HG03025 (cell line): ENCODE data around the gene FGF10.

Experiments
- ATAC-seq: cut with Tn5 transposase; IDR thresholded peaks from one replicate; pipeline ENCODE4 v1.9.1; 2021; ENCODE audit warnings: mild to moderate bottlenecking, moderate library complexity; ENCODE audit not compliant: unreplicated experiment, low FRiP score

FGF10 gene

DNA sequence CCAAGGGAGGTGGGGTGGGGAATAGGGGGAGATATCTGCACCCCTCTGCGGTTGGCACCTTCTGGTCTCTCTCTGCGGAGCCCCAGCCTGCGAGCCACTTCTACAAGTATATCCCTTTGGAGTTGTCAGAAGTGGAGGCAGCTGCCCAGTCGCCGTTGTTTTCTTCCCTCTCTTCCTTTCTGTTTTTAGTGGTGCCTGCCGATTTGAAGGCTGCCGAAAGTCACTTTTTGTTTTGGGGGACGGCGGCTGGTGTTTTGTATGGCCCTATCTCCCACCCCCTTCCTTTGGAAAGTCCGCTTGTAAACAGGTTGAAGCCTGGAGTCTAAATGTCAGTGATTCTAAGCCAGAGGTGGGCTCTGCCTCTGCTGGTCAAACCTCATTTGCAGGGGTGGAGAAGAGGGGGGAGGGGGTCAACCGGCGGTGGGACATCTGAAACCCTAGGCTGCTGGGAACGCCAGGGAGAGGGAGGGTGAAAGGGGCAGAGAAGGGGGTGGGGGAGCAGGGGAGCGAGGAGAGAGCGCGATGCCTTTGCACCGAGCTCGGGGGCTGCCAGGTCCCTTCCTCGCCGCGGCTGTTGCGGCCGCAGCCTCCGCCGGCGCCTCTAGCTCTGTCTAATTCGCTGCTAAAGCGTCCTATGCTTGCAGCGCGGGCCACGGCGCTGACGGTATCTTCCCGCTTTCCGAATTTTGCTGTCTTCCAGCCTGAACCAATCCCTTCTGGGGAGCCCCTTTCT, at the start of gene FGF10:
TSS of gene FGF10 (minus strand) at position 331 of the 733 bp plus-strand sequence. CDS start 738 bp downstream, outside the sequence.
- no peak for ATAC-seq

DNA sequence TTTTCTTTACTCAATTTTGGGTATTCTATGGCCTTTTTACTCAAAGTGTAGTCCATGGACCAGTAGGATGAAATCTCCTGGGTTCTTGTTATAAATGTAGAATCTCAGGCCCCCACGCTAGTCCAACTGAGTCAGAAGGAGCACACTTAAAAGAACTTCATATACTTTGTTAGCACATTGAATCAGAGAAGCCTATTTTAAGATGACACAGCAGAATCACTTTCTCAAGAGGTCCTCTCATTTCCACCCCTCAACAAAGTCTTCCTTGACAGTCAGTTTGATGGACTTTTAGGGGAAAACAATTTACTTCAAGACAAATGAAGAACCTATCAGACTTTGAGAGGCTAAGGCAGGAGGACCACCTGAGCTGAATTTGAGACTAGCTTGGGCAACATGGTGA, 37.7 kb upstream of the FGF10 start:
- no peak for ATAC-seq

DNA sequence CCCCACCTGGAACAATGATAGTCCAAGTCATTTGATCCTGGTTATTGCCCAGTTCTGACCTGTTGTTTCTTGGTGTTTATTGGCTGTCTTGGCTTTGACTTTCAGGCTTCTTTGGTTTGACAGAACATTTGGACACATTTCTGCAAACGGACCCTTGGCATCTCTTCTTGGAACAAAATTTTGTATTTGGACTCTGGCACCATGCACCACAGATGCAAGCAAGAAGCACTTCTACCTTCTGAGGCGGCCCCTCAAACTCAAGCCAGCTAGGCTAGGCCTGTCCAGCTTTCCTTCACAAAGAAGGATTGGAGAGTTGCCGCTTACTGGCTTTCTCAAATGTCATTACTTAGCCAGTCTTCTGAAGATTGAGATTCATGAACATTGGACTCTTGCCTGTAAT, 23.1 kb upstream of the FGF10 start:
- no peak for ATAC-seq

DNA sequence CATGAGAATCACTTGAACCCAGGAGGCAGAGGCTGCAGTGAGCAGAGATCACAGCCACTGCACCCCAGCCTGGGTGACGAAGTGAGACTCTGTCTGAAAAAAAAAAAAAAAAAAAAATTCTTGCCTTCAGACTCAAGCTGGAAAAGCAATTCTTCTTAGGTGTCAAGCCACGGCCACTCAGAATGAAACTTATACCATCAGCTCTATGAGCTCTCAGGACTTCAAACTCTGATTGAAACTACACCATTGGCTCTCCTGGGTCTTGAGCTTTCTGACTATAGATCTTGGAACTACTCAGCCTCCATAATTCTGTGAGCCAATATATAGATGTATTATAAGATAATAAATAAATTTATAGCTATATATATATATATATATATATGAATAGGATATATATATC, 12.9 kb upstream of the FGF10 start:
- no peak for ATAC-seq

DNA sequence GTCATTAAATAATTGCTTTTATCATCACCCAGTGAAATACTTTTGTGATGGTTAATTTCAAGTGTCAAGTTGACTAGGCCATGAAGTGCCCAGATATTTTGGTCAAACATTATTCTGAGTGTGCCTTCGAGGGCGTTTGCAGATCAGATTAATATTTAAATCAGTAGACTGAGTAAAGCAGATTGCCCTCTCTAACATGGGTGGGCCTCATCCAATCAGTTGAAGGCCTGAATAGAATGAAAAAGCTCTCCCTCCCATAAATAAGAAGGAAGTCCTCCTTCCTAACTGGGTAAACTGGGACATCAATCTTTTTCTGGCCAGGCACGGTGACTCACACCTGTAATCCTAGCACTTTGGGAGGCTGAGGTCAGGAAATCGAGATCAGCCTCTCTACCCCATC, 12.4 kb upstream of the FGF10 start:
- no peak for ATAC-seq

DNA sequence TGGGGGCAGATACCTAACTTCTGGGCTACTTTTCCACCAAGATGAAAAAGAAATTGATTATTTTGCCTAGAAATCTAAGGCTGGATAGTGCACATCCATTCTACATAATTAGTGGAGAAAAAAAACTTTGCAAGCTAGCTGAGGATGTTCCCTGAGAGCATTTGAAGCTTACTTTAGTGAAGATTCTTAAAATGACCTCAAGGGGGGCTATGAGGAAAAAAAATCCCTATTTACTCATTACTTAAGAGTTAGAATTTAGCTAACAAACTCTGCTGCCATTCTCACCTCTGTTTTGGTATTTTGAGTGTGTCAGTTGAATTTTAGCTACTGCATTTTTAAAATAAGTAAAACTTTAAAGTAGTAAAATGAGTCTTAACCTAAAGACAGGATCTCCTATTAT, 9.2 kb upstream of the FGF10 start:
- no peak for ATAC-seq

DNA sequence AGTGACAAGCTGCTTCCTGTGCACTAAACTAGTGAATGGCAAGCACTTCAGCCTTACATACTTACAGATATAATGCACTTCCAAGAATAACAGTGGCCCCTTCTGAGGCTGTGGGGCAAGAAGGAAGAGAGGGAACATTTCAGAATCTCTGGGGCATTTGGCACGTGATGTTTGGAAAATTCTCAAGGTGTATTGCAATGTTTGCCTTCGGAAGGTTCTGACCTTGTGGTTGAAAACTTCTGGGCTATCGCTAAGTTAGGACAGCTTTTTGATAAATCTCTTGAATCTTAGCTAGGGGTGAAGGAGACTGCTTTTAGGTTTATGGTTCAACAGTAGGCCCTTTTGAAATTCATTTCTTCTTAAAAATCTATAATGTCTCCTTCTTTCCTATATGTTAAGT, 7.1 kb upstream of the FGF10 start:
- ATAC-seq: no peak

DNA sequence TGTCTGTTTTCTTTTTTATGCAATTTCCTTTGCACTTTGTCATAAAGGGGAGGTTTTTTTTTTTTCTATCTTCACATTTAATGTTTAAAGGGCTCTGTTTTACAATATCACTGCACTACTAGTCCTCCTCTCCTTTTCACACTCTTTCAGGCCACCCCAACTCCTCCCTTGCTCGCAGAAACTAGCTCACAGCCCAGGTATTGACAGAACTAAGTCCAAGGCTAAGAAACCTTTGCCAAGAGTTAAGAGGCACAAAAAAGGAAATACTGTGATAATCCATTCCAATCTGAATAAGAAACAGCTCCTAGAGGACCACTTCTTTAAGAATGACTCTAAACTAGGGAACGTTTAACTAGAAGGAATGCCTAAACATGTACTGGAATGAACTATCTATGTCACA, 1.1 kb upstream of the FGF10 start:
- no peak for ATAC-seq

DNA sequence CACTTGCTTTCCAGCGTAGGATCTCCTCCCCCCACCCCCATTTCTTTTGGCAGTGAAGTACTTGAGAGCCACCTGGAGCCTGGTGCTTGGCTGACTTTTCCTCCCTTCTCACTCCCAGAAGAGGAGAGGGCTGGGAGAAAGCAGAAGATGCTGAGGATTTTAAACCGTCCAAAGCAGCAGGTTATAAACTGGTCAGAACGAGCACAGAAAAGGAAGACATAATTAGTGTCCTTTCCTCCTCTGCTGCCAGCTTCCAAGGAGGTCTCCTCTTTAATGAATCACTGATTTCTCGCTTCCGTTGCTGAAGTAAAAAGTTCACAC, 563 bp upstream of the FGF10 start:
- ATAC-seq: no peak

DNA sequence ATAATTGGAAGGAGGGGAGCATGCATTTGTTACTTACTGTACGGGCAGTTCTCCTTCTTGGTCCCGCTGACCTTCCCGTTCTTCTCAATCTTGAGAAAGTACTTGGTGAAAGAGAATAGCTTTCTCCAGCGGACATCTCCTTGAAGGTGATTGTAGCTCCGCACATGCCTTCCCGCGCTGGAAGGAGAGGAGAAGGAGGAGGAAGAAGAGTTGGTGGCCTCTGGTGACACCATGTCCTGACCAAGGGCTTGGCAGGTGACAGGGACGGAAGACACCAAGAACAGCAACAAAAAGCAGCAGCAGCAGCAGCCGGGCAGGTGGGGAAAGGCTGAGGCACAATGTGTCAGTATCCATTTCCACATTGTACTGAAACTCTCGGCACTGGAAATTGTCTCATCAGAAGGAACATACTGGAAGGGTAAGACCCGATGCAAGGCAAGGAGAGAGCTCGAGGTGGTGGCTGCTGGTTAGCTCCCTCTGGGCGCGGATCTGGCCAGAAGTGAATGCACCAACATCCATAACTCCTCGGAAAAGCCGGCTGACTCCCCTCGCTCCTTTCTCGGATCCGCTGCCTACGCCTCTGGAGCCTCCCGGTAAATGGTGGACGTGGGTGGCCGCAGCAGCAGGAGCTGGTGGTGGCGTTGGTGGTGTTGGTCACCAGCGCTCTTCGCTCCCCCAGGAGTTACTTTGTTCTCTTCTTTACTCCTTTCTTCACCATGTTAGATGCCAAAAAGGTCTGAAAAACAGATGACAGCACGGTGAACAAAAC, 715 bp downstream of the FGF10 start:
- no peak for ATAC-seq

DNA sequence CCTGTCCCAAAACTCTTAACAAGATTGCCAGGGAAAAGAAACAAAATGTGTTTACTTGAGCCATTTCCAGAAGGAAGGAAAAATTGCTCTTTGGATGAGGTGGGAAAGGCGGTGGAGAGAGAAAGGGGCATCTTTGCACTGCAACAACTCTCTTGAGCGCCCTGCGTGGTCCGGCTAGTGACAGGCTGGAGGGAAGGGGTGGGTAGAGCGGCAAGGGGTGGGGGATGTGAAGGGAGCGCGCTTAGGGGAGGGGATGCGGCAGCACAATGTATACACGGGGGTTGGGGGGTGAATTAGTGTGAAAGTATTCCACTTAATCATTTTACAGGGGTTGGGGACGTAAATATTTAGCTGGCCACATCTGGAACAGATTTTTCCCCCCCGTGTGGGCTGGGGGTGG, 1.3 kb downstream of the FGF10 start:
- ATAC-seq: no peak

DNA sequence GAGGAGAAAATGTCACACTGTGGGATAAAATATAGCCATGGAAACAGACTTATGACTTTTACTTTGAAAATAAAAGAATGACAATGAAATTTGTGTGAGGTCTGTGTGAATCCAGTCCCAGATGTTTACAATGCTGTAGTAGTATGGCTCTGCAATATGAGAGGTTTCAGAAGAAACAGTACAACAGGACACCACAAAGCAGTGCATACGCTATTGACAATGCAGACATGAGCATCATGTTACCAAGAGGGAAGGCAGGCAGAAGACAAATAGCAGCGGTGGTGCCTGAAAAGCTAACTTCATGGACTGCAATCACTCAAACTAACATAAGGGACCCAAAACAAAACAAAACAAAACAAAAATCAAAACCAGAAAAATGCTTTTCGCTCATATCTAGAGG, 1.8 kb downstream of the FGF10 start:
- ATAC-seq: no peak

DNA sequence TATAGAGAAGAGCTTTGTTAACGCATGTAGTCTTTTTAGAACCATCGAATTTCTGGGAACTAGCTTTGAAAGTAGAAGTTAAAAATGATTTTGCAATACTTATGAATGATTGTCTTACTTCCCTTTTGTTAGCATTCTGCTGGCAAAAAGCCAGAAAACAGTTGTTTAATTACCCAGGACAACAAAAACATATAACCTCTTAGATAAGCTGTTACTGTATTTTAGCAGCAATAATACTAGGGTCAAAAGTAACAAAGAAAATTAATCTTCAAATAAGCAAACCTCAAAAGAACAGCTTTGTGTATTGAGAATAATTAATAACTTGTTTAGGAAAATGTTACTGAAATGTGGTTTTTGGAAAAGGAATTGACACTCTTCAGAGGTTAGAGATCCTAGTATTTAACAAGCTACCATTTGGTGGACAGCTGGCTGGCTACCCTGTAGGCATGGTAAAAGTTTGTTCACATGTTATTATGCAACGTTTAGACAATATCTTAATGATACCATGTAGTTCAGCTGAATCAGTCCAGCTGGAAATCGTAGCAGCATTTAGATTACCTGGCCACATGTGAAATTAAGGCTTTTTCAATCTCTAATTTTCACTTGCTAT, 3.8 kb downstream of the FGF10 start:
- no peak for ATAC-seq

DNA sequence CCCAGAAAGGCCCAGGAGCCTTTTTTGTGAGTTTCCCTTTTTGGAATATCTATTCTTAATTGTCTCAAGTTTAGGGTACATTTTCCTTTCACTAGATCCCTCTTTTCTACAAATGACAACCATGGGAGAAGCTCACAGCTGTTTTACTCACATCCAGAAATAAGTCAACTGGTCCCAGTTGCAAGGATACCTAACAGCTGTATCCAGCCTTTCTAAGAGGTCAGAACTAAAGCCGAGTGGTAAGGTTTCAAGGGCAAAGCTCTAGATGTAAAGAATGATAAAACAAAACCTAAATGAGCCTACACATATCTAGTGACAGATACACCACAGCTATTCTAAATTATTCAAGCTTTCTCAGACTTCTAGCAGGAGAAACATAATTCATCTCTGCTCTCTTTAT, 4.4 kb downstream of the FGF10 start:
- ATAC-seq: no peak

DNA sequence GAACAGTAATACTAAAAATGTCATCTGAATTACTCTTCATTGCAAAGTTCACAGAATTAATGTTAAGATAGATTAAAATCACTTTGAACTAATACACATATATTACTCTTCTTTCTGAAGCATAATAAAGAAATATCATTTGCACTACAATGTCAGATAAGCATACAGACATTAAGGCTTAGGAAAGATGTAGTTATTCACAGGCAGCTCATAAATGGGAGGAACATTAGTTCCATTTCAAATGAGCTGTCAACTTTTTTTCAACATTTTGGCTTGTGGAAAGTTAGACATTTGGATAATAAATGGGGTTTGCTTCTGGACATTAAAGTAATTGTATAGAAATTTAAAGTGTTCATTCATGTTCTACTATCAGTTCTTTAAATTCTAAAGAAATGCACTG, 6.3 kb downstream of the FGF10 start:
- no peak for ATAC-seq

DNA sequence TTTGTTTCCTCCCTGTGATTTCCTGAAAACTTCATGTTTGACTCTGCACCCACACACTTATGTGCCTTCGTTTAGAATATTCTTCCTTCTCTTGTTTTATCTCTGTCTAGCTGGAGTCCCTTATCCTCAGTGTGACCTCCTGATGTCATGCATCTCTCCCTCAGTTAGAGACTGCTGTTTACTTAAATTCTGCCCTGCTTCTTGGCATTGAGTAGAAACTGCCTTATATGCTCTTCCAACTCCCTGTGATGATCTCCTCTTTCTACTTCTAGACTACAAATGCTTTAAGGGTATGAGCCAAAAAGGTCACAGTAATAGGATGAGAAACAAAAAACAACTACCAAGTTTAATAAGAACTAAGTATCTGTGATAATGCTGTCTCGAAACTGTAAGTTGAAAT, 12.2 kb downstream of the FGF10 start:
- ATAC-seq: no peak

DNA sequence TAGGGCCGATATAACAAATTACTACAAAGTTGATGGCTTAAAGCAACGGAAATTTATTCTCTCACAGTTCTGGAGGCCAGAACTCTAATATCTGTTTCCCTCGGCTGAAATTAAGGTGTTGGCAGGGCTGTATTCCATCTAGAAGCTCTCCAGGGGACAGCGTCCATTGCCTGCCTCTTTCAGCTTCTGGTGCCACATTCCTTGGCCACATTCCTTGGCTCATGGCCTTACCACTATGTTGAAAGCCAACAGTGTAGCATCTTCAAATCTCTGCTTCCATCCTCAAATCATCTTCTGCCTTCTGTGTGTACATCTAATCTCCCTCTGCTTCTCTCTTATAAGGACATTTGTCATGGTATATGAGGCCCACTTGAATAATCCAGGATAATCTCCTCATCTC, 17.2 kb downstream of the FGF10 start:
- no peak for ATAC-seq

DNA sequence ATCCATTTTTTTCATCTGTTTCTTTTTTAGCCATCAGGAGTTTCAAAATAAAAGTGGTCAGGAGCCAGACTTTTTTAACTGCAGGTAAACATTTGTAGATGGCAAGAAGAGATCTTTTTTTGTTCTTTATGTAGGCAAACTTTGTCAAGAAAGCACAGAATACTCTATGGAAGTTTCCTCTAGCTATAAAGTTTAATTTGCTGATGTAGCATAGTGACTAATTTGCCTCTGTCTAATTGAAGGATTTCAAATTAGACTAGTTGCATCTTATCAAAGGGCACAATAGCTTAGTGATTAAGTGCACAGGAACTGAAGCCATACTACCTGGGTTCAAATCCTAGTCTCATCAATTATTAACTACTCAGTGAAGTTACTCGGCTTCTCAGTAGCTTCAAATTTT, 22.0 kb downstream of the FGF10 start:
- ATAC-seq: no peak

DNA sequence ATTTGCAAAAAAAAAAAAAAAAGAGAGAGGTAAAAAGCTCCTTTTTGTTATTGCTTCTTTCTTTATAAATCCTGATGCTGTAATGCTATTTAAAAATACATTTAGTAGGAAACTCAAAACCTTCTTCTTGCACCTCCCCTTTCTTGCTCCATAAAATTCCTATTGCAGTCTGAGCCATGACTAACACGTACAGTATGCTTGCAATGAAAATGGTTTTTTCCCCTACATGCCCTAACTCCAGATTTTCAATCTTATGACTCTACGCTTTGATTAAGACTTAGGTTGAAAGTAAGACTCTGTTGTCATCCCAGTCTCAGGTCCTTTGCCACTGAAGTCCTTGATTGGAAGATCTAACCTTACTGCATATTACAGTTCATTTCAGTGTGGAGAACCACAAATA, 23.9 kb downstream of the FGF10 start:
- no peak for ATAC-seq

DNA sequence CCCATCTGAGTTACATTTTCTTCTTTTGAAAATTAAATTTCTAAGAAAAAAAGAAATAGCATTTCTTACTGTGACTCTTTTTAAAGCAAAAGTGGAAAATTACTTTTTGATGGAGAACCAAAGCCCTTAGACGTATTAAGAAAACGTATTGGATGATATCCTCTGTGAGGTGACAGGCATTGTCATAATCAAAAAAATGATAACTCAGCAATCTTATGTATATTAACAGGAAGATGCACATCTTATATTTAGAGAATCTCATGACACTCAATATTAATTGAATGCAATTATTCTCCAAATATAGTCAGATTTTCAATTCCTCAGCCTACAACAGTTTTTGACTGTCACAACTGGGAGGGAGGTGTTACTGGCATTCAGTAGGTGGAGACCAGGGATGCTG, 25.1 kb downstream of the FGF10 start:
- ATAC-seq: no peak

DNA sequence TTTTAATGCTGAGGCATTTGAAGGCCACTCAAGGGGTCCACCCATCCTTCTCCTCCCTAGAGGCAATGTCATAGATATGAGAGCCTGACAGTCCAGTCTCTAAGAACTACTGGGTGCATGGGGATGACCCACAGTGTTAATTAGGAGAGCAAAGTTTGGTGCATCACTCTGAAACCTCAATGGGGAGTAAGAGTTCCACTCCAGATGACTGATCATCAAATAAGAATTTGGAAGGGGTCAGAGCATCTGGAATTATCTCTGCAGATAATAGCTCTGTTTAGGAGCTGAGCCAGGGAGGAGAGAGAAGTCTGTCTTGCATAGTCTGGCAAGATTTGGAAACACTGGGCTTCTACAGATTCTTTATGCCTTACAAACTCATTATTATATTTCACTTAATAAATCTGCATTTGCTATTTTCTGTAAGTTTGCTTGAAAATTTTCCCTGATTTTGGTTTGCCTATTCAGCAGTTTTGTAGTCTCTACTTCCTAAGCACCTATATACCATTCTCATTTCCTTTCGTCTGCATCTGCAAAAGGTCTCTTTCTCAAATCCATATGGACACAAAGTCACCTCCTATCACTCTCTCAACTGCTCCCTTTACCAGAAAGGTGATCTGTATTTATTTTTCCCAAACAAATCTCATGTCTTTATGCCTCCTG, 27.7 kb downstream of the FGF10 start:
- no peak for ATAC-seq
